Stimulated activated CD4-positive, alpha-beta T cell treated with anti-CD3 and anti-CD28 coated beads, Interleukin-1b, Interleukin-23, amount 100 ng/mL, for 4 hours (primary cell): Measurements from ENCODE around the gene LSS.
"Not testable (repeated sequence)": the region's sequence is repeated elsewhere in the genome, so short reads cannot be mapped to it uniquely, and the experiment has no call there.

Experiments used
- DNase-seq, 2 donors: peaks; one replicate each; pipeline ENCODE4 v3.0.0-alpha.2; 2020; ENCODE audit warnings: low read depth in 2 of 2

Gene LSS

DNA sequence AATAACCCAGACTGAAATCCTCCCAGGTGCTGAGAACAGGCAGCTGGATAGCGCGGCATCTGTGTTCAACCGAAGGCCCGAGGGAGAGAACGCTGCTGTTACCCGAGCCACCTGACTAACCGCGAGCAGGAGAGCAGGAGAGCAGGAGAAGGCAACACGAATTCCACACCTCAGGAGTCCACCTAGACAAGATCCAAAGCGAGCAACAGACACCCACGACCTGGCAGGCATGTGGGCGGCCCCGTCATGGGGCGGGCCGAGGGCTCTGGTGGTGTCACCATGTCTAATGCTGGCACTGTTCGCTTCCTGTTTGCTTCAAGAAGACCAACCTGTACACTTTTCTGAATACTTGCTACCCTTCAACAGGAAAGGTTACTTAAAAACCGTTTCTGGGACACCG is 23.4 kb downstream of the LSS start:
- no peak for DNase-seq

DNA sequence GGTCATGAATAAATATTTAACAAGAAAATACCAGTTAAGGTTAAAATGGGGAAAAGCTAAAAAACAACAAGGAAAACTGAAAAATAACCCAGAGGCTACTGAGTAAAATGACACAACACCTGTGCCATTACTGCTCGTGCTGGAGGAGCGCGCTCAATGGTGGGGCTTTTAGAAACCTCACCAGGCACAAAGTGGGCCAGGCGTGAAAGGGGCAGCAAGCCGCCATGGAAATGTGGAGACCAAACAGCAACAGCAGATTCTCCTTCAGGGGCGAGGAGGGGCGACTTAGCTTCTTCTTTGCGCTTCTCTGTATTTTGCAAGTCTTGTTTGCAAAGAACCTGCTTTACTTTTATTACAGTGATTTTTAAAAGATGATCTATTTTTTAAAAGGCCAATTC is 25.4 kb downstream of the LSS start:
- no peak for DNase-seq

- no peak for DNase-seq
Observed at GRCh38 chr21:46202592-46203202, 25.9 kb downstream of the LSS start.

DNA sequence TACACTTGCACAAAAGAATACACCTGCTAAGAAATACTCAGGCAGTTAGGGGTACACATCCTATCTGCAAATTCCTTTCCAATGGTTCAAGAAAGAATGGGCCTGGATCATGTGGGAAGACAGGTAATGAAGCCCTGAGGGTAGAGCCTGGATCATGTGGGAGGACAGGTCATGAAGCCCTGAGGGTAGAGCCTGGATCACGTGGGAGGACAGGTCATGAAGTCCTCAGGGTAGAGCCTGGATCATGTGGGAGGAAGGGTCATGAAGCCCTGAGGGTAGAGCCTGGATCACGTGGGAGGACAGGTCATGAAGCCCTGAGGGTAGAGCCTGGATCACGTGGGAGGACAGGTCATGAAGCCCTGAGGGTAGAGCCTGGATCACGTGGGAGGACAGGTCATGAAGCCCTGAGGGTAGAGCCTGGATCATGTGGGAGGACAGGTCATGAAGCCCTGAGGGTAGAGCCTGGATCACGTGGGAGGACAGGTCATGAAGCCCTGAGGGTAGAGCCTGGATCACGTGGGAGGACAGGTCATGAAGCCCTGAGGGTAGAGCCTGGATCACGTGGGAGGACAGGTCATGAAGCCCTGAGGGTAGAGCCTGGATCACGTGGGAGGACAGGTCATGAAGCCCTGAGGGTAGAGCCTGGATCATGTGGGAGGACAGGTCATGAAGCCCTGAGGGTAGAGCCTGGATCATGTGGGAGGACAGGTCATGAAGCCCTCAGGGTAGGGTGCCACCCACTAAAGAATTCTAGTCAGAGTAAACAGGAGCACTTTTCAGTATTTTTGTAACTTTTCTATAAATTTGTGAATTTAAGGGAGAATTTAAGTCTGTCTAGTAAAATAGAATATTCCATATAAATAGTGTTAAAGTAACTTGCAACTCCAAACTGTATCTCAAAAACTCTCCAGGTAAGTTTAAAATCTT is 27.4 kb downstream of the LSS start:
- DNase-seq, result not testable (repeated sequence)

DNA sequence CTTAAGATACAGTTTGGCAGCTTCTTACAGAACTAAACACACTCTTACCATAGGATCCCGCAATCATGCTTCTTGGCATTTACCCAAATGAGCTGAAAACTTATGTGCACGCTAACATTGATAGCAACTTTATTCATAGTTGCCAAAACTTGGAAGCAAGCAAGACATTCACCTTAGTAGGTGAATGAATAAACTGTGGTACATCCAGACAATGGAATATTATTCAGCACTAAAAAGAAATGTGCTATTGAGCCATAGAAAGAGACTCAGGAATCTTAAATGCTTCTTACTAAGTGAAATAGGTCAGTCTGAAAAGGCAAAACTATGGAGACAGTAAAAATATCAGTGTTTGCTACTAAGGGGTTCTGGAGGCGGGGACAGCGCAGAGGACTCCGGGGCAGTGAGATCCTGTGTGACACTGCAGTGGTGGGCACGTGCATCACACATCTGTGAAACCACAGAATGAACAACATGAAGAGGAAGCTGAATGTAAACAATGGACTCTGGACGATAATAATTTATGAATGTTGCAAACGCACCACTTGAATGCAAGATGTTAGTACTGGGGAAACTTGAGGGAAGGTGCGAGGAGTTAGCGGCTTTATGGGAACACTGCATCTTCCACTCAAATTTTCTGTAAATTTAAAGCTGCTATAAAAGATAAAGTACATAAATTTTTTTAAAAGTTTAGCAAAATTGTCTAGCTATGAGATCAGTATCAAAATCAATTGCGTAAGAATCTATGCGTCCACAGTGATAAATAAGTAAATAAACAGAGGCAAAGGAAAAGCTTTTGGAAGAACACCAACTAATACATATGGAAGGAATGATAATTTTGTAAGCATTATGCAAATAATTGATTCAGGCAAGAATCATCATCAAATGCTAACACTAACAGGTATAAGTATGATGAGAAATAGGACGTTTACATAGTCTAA is 28.9 kb downstream of the LSS start:
- DNase-seq, result no peak

GRCh38 chr21:46196733-46197132 is 31.8 kb downstream of the LSS start:
- no peak for DNase-seq

DNA sequence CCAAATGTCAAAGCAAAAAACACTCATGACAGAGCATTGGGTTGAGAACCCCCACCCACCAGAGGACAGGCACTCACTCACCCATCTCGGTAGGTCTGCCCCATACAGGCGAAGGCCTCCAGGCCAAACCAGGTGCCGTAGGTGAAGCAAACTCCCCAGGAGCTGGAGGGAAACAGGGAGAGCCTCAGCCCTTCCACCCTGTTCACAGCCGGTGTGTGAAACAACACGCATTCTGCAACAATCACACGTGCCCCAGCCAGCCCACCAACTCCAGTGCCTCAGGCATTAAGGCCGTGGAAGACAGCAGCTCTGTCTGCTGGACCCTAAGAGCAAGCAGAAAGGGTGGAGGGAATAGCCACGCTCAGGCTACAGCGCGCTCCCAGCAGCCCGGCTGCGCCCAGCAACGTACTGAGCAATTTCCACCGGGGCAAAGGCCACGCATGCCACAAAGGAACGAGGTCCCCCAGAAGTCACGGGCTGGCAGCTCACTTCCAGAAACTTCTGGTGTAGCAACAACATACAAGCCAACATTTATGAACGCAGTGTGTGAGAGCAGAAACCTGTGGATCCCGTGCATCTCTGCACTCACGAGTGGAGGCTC is 32.9 kb downstream of the LSS start:
- no peak for DNase-seq

- no peak for DNase-seq
Observed at GRCh38 chr21:46194374-46195334, 33.9 kb downstream of the LSS start.

DNA sequence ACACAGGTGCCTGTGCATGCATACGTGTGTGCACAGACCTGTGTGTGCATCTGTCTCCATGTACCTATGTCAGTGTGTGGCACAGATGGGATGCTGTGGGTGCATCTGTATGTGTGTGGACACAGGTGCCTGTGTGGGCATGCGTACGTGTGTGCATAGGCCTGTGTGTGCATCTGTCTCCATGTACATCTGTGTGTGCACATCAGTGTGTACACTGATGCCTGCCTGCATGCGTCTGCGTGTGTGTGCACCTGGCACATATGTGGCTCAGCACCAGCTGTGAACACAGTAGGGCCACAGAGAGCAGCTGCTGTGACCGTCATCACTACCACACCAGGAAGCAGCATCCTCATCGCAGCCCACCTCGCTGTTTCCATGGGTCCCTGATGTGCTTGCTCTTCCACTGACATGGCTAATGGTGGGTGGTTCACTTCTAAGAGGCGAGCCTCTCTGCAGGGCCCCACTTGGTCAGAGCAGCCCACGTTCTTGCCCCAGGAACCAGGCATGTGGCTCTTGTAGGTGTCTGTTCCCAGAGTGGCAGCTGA is 34.7 kb downstream of the LSS start:
- no peak for DNase-seq

DNA sequence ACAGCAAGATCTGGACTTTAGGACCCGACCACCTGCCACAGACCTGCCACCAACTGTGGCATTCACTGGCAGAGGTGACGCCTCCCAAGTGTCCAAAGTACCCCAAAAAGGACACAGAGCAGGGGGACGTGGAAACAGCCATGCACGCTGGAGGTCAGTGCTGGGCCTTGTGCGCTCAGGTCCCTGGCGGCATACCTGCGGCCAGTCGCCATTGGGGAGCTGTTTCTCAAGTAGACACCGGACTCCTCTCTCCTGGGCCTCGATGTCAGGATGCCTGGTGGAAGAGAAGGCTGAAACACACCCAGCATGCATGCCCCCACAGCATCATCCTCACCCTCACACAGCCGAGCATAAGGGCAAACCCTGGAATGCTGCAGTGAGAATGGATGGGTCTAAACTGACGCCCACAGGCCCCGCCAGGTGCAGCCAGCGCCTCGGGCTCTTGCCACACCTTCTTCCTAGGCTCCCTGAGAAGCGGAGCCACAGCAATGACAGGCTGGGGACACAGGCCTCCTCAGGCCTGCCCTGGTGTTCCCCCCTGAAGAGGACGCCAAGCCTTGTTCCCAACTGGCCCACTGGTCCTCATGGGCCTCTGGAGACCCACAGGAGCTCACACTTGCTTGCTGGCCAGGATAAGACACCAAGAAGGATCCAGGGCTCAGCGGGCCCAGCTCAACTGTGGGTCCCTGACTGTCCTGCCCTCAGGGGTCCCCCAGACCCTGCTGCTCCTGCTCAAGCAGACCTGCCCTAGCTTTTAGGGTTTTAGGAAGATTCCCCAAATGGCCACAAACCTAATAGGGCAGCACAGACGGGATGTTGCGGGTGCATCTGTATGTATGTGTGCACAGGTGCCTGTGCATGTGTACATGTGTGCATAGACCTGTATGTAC is 36.6 kb downstream of the LSS start:
- DNase-seq, result no peak

GRCh38 chr21:46191257-46191685 is 37.3 kb downstream of the LSS start:
- no peak for DNase-seq

- no peak for DNase-seq
Observed at GRCh38 chr21:46190491-46191131, 38.0 kb downstream of the LSS start.

GRCh38 chr21:46189959-46190490 is 38.5 kb downstream of the LSS start:
- DNase-seq, result no peak

DNA sequence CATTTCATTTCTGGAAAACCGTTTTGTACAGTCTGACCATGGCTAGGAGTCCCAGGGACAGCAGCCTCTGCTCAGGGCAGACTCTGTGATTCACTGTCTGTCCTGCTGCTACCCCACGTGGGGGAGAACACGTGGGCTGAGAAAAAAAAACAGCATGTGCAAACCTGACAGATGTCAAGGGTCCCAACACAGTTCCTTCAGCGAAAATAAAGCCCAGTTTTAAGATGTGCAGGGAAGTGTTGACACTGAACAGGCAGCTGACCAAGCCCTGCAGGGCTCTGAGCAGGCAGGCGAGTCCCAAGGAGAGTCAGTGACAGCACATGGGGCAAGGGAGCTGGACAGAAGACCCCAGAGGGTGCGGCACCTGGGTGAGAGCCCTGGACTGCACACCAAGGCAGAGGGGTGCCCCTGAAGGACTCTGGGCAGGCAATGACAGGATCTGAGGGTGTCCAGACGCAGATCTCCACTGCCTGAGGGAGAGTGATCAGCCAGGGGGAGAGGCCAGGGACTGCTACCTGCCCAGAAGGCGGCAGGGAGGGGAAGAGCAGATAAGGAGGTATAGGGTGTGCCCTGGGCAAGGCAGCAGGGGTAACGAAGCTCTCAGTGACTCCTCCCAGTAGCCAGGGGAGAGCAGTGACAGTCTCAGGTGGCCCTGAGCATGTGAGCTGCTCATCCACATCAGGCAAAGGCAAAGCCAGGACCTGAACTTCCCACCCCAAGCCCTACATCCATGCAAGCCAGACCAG is 39.2 kb downstream of the LSS start:
- DNase-seq, result no peak

DNA sequence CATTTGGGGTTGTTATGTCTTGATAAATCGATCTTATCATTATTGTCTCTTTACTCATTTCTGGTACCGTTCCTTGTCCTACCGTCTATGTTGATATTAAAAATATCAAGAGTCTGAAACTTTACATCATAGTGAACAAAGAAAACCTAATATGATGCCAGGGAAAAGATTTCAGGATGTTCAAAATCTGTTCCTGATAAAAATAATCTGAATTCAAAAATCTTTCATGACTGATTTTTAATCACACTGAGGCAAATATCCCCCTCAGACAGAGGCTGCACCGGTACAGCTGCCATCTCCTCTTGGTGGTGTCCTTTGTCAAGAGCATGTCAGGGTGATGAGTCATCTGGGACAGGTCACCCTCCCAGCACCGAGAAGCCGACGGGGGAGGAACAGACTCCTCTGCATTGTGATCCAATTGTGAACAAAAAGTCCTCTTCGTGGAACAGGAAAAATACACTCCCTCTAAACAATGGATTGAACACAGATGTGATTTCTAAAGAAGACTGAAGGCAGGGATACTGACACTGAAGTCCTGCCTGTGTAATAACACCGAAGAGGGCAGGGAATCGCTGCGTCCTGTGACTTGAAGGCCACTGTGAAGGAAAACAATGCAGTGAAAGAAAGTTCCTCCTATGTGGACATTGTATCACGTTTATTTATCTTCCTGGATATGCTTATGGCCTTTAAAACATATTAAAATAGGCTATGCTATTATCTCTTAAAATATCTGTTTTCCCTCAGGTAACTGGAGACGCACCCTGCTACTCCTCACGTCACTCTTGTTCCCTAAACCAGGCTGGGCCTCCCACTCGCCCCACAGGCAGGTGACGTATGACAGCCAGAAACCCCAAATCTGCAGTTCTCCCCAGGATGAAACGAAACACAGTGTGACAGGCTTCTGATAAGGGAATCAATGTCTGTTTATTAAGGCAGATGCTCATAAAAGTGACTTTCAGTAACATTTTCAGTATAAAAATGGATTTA is 40.1 kb downstream of the LSS start:
- no peak for DNase-seq

DNA sequence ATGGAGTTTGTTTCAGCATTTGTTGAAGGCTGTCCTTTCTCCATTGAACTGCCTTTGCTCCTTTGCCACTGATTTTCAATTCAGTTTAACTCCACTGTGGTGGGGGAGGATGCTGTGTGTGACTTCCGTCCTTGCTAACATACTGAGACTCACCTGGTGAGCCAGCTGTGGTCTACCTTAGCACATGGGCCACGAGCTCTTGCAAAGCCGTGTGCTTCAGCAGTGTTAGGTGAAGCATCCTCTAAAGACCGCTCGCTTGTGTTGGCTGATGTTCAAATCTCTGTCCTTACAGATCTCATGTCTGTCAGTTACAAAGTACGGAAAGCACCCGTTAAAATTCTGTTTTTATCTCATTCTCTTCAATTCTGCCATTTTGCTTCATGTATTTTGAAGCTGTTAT is 40.8 kb downstream of the LSS start:
- no peak for DNase-seq

- DNase-seq, result no peak
Observed at GRCh38 chr21:46187261-46187660, 41.3 kb downstream of the LSS start.
